ENCODE data around the gene DCDC2B.

The DCDC2B gene

DNA sequence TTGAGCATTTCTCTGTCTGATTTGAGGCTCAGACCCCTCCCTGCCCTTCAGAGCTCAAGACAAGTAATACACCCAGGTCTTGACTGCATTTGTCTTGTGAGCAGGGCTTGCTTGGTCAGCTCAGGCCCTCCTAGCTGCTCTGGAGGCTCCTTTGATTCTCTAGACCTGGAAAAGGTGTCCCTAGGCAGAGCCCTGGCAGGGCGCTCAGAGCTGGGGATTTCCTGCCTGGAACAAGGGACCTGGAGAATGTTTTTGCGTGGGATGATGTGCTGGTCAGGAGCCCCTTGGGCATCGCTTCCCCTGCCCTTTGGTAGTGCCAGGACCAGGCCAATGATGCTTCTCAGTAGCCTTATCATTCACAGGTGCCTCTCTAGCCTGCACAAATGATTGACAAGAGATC is 13.4 kb upstream of the DCDC2B start:
- Histone ChIP-seq H3K4me3 (ENCODE audit: severe bottlenecking) (no peak overlapping the region), H3K27me3 (ENCODE audit: insufficient read depth, poor library complexity, severe bottlenecking) (no peaks in the 10 kb centered on the region), H3K27ac (ENCODE audit: poor library complexity, severe bottlenecking) (no peak overlapping the region), H3K4me1 (ENCODE audit: insufficient read depth, poor library complexity, severe bottlenecking) (no peaks in the 10 kb centered on the region), H3K9me3 (ENCODE audit: severe bottlenecking) (no peaks in the 10 kb centered on the region), H3K36me3 (ENCODE audit: low read depth) (peaks cover 65% of the 10 kb centered on the region)
- TF ChIP-seq, protein P1, sequence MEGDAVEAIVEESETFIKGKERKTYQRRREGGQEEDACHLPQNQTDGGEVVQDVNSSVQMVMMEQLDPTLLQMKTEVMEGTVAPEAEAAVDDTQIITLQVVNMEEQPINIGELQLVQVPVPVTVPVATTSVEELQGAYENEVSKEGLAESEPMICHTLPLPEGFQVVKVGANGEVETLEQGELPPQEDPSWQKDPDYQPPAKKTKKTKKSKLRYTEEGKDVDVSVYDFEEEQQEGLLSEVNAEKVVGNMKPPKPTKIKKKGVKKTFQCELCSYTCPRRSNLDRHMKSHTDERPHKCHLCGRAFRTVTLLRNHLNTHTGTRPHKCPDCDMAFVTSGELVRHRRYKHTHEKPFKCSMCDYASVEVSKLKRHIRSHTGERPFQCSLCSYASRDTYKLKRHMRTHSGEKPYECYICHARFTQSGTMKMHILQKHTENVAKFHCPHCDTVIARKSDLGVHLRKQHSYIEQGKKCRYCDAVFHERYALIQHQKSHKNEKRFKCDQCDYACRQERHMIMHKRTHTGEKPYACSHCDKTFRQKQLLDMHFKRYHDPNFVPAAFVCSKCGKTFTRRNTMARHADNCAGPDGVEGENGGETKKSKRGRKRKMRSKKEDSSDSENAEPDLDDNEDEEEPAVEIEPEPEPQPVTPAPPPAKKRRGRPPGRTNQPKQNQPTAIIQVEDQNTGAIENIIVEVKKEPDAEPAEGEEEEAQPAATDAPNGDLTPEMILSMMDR (IDR thresholded peaks at IDR 0.05; ENCODE audit: poor library complexity, severe bottlenecking): no peak
- DNase-seq (ENCODE audit: low spot score) (no peak), ATAC-seq (ENCODE audit: low read depth) (no peak)

DNA sequence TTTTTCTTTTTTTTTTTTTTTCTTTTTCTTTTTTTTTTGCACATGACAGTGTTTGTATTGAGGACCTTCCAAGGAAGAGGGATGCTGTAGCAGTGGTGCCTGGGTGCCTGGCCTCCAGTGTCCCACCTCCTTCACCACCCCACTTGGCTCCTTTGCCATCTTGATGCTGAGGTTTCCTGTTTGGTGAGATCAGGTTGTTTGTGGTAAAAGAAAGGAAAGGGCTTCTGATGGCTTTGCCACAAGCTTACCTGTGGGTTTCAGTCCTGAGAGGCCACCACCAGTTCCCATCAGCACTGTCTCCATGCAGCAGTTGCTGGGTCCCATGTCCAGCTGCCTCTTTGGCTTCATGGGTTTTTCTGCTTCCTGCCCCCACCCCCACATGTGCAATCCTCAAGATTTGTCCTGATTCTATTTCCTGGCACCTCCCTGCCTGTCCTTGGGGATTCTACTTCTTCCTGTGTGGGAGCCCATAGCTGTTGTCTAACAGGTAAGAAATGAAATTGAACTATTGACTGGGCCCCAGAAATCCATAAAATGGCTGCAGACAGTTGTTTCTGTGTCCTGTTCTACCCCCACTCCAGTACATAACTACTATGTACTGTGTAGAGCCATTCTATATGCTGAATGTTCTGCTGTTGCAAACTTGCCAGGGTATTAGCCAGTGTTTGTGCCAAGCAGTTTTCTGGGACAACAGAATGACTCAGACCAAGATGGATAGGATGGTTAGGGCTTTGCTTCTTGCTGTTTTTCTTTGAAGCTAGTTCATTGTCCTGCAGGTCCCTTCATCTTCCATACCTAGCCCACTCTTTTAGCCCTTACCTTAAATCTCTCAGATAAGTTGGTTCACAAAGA is 12.7 kb upstream of the DCDC2B start:
- TF ChIP-seq, protein P1 (IDR thresholded peaks at IDR 0.05; ENCODE audit: poor library complexity, severe bottlenecking): no peak
- Histone ChIP-seq H3K27me3 (ENCODE audit: insufficient read depth, poor library complexity, severe bottlenecking) (no peaks in the 10 kb centered on the region), H3K4me3 (ENCODE audit: severe bottlenecking) (no peak overlapping the region), H3K27ac (ENCODE audit: poor library complexity, severe bottlenecking) (no peak overlapping the region), H3K4me1 (ENCODE audit: insufficient read depth, poor library complexity, severe bottlenecking) (no peaks in the 10 kb centered on the region), H3K9me3 (ENCODE audit: severe bottlenecking) (no peaks in the 10 kb centered on the region), H3K36me3 (ENCODE audit: low read depth) (peaks cover 58% of the 10 kb centered on the region)
- no peak for DNase-seq (ENCODE audit: low spot score)
- ATAC-seq (ENCODE audit: low read depth): no peak

DNA sequence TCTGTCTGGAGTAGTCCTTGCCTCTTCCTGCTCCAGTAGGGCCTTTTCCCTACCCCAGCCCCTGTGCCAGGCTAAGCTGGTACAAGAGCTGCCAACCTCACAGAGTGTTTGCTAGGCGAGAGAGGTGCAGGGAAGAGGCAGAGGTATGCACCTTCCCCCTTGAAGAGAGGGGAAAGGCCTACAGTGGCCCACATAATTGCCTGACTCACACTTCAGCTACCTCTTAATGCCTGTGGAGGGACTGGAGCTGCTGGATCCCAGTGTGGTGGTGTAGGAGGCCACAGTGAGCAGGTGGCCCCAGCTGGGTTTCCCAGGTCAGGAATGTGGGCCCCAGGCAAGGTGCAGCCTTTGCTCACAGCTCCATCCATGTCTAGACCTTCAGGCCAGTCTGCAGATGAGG is 11.8 kb upstream of the DCDC2B start:
- H3K4me3 ChIP-seq (ENCODE audit: severe bottlenecking): no peak overlapping the region
- peaks cover 50% of the 10 kb centered on the region for H3K36me3 ChIP-seq (ENCODE audit: low read depth)
- TF ChIP-seq, protein P1 (IDR thresholded peaks at IDR 0.05; ENCODE audit: poor library complexity, severe bottlenecking): no peak
- no peak overlapping the region for H3K27ac ChIP-seq (ENCODE audit: poor library complexity, severe bottlenecking)
- DNase-seq (ENCODE audit: low spot score) (no peak), ATAC-seq (ENCODE audit: low read depth) (no peak; the same call in 2 of the 3 replicates)
- no peaks in the 10 kb centered on the region for H3K4me1 ChIP-seq (ENCODE audit: insufficient read depth, poor library complexity, severe bottlenecking)
- H3K9me3 ChIP-seq (ENCODE audit: severe bottlenecking): no peaks in the 10 kb centered on the region
- no peaks in the 10 kb centered on the region for H3K27me3 ChIP-seq (ENCODE audit: insufficient read depth, poor library complexity, severe bottlenecking)

DNA sequence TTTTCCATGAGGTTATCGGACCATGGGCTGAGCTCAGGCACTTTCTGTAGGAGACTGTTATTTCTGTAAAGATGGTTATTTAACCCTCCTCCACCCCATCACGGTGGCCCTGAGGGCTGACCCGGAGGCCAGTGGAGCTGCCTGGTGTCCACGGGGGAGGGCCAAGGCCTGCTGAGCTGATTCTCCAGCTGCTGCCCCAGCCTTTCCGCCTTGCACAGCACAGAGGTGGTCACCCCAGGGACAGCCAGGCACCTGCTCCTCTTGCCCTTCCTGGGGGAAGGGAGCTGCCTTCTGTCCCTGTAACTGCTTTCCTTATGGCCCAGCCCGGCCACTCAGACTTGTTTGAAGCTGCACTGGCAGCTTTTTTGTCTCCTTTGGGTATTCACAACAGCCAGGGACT is 11.1 kb upstream of the DCDC2B start:
- H3K4me1 ChIP-seq (ENCODE audit: insufficient read depth, poor library complexity, severe bottlenecking): no peaks in the 10 kb centered on the region
- no peak for ATAC-seq (ENCODE audit: low read depth)

More for the DNA sequence above, 11.1 kb upstream of the DCDC2B start:
- Histone ChIP-seq H3K4me3 (ENCODE audit: severe bottlenecking) (no peak overlapping the region), H3K27ac (ENCODE audit: poor library complexity, severe bottlenecking) (no peak overlapping the region), H3K9me3 (ENCODE audit: severe bottlenecking) (no peaks in the 10 kb centered on the region), H3K36me3 (ENCODE audit: low read depth) (peaks cover 42% of the 10 kb centered on the region), H3K27me3 (ENCODE audit: insufficient read depth, poor library complexity, severe bottlenecking) (no peaks in the 10 kb centered on the region)
- DNase-seq (ENCODE audit: low spot score): no peak
- TF ChIP-seq, protein P1 (IDR thresholded peaks at IDR 0.05; ENCODE audit: poor library complexity, severe bottlenecking): no peak

All from RWPE2 (cell line).